ENCODE results near the gene SOX18.

SOX18 gene

GRCh38 chr20:64036346-64037198 lies 12.9 kb downstream of the SOX18 start:
- DNase-seq: no peak

- no peak for DNase-seq
These were observed 13.5 kb downstream of the SOX18 start, which contains the start of gene C20orf204 for GRCh38 chr20:64035933-64036345. TSS of gene C20orf204 (plus strand) at chr20:64036182. CDS start at chr20:64036324, 142 bp downstream.

DNA sequence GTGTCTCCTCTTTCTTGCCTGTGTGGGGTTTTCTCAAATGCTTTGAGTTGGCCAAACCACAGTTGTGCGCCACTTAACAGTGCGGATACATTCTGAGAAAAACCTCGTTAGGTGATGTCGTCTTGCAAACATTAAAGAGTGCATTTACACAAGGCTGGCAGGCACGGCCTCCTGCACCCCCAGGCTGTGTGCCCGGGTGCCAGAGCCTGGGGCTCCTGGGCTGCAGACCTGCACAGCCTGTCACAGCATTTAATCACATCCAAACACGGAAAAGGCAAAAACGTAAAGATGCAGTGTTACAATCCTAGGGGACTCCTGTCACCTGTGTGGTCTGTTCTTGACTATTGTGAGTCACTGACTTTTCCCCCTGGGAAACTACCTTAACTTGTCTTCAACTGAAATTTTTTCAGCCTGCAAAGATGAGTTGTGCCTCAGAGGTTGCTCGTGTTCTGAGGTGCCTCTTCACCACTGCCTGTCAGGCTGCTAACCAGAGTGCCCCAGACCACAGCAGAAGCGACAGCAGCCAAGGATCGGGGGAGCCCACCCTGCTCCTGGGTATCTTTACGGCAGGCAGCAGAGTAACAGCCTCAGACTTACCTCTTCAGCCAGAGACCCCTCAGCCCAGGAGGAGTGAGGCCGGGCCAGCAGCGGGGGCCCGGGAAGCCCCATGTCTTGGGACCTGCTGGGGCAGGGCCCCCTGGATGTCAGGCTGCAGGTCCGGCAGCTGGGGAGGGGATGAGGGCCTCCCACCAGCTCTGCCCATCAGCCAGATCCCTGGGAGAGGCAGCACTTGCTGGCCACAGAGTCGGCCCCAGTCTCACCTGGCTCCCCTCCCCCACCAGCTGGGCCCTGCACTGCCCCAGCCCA lies 14.1 kb downstream of the SOX18 start:
- no peak for DNase-seq

DNA sequence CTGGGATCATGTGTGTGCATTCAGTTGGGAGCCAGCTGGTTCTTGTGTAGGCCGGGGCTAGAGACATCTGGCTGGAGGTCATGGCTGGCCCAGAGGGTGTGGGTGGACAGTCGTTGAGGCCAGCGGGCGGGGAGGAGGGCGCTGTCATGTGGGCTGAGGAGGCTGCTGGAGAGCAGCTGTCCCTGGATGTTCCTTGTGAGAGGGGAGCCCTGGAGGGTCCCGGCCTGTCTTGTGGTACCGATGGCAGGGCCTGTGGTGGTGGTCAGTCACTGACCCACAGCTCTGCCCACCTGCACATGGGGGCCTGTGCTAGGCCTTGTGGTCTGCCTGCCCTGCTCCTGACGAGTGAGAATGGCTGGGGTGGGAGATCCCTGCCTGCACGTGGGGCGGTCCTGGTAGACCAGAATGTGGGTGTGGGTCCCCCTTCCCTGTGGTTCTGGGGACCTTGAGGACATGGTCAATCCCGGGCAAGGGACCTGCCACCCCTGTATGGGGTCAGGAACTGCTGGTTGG lies 15.4 kb downstream of the SOX18 start:
- DNase-seq: no peak

DNA sequence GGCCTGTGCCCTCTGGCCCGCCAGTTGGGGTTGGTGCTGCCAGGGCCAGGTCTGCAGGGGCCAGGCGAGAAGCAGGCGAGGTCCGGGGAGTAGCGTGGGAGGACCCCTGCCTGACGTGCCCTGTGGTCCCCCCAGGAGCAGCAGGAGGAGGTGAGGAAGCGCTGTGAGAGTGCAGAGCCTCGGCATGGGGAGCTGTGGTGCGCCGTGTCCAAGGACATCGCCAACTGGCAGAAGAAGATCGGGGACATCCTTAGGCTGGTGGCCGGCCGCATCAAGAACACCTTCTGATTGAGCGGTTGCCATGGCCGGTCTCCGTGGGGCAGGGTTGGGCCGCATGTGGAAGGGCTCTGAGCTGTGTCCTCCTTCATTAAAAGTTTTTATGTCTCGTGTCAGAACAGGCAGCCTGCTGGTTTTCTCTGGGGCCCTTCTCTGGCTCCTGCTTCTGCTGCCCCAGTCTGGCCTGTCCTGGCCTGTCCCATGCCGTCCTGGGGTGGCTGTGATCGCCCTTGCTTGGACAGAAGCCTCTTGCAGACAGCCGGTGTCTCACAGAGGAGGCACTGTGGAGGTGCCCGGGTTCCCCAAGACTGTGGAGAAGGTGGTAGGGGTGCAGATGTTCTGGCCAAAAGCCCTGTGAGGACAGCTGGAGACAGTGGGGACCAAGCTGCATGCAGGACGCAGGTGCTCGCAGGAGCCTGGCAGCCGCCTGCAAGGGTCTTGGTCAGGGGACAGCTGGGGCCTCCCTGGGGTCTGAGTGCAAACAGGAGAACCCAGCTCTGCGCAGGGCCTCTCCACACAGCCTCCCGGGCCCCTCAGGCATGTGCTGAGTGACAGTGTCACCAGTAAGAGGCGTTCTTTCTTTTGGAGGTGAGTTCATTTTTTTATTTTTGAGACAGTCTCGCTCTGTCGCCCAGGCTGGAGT lies 16.5 kb downstream of the SOX18 start:
- DNase-seq: no peak

- DNase-seq: no peak
These were observed 17.6 kb downstream of the SOX18 start for GRCh38 chr20:64031822-64032314.

DNA sequence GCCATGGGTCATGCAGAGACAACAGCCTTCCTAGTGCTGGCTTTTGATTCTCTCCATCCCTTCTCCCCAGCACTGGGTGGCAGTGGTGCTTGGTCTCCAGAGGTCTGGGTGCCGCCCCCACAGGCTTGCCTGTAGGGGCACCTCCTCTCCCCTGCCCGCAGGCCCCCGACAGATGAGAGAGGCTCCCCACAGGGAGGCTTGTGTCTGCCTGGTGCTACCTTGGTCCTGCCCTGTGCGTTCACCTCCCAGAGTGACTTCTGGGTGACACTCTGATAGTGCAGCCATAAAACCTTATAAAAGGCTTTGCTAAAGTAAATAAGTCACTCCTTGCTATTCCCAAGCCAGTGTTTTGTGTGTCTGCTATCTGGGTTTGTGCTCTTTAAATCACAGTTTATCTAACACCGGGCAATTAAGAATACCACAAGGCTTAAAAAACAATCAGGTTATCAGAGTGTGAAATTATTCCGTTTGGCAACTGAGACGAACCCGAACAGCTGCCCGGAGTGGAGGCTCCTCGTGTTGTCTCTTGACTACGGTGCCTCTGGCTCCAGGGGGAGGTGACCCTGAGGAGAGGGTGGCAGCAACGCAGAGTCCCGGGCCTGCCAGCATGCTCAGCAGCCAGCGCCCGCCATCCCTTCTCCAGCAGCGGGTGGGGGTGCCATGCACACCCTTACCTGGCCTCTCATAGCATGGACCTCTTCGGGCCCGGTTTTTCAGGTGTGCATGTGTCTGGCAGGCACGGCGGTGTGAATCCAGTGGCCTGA lies 18.9 kb downstream of the SOX18 start:
- DNase-seq: no peak

GRCh38 chr20:64029293-64030117 lies 19.9 kb downstream of the SOX18 start:
- DNase-seq: no peak

DNA sequence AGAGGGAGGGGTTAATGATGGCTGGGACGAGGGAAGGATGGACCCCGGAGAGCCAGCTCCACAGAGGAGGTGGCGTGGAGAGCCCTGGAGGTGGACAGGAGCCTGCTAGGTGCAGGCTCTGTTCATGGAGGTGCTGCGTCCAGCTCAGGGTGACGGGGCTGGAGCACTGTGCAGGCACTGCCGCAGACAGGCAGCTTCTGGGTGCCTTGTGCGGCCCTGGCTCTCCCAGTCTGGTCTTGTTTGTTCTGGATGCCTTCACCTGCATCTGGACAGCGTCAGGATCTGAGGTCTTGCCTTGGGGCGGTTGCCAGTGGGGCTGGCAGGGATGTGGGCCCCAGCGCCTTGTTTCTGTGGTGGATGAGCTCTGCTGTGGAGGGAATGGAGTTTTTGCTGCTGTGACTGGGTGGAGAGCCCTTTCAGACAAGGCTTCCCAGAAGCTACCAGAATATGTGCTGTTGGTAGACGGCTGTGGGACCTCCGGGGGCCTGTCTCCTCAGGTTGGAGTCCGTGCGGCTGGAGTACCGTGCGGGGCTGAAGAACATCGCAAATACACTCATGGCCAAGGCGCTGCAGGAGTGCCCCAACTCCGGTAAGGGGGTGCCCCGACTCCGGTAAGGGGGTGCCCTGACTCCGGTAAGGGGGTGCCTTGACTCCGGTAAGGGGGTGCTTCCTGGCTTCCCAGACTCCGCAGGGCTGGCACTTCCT lies 21.3 kb downstream of the SOX18 start:
- DNase-seq: no peak

- DNase-seq: no peak
These were observed 23.5 kb downstream of the SOX18 start for GRCh38 chr20:64025826-64026412.

- no peak for DNase-seq
These were observed 24.2 kb downstream of the SOX18 start for GRCh38 chr20:64025101-64025825.

DNA sequence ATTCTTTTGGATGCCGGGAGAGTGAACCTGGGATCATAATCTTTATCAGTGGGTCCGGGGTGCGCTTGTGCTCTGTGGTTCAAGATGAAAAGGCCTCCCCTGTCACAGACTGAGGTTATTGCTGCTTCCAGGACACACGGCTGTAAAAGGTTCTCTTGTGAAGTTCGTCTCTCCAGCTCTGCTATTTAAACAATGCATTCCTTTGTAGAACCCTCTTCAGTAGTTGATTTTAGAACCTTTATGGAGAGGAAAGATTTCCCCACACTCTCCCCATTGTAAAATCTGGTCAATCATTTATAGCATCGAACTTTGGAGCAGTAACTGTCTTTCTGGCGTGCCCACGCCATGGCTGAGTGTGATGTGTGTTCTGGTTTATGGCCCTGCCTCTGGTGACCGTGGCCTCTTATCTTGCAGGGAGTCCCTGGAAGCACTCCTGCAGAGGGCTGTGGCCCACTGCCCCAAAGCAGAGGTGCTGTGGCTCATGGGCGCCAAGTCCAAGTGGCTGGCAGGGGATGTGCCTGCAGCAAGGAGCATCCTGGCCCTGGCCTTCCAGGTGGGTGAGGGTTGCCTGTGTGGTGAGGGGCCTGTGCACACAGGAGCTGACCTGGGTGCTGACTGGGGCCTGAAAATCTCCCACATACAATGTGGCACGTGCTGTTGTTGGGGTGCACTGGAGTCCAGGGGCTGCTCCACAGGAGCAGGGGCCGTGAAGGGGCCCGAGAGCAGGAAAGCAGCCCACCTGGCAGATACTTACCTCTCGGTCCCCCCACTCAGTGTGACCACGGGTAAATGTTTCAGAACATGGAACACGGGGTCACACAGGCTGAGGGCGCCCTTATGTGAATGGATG lies 25.1 kb downstream of the SOX18 start:
- no peak for DNase-seq

DNA sequence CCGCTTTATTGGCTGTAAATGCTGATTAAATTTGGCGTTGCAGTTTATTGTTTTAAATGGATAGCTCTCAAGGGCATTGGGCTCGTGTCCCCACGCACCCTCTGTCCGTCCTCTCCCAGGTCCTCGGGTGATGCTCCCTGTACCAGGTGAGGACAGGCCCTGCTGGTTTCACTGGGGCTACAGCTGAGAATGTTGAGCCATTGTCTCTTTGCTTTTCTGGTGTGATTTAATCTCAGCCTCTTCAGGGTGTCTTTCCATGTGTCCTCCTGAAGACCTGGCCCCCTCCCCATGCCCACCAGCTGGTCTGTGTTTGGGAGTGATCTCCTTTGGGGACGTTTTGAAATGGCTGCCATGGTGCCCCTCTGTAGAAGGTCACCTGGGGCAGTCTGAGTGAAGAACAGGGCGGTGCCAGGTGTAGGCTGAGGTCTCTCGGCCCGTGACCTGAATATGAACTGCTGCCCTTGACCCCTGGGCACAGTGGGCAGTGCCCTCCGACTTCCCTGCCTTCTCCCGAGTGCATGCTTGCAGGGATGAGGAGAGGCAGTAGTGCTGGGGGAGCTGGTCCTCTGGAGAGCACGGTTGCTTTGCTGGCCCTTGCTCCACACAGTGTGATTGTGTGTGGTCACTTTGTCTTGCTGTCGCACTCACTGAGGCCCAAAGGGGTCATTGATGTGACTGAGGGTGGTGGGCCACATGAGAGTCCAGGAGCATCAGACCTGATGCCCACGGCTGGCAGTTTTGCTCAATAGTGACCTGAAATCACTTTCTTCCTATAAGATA lies 25.9 kb downstream of the SOX18 start:
- no peak for DNase-seq

DNA sequence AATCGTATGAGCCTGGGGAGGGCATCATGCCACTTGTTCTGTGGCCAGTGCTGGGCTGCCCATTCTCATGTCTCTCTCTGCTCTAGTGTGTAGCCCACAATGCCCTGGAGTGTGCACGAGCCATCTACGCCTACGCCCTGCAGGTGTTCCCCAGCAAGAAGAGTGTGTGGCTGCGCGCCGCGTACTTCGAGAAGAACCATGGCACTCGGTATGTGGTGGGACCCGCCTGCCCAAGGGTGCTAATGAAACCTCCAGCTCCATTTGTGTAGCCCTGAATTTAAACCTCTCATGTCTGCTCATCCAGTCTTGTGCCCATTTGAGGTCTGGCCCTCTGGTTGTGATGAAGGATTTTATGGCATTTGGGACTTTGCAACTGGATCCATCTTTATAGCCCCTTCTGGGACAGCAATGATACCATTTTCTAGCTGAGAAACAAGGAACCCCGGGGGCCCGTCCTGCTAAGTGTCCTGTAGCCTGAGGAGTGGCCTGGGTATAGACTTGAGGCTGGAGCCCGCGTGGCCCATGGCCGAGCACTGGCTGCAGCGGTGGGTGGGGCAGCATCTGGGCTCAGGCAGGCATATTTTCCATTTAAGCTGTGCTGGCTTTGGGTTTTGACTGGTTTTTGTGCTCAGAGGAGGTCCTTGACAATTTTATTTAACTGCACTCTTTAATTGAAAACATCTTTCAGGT lies 26.6 kb downstream of the SOX18 start:
- no peak for DNase-seq

DNA sequence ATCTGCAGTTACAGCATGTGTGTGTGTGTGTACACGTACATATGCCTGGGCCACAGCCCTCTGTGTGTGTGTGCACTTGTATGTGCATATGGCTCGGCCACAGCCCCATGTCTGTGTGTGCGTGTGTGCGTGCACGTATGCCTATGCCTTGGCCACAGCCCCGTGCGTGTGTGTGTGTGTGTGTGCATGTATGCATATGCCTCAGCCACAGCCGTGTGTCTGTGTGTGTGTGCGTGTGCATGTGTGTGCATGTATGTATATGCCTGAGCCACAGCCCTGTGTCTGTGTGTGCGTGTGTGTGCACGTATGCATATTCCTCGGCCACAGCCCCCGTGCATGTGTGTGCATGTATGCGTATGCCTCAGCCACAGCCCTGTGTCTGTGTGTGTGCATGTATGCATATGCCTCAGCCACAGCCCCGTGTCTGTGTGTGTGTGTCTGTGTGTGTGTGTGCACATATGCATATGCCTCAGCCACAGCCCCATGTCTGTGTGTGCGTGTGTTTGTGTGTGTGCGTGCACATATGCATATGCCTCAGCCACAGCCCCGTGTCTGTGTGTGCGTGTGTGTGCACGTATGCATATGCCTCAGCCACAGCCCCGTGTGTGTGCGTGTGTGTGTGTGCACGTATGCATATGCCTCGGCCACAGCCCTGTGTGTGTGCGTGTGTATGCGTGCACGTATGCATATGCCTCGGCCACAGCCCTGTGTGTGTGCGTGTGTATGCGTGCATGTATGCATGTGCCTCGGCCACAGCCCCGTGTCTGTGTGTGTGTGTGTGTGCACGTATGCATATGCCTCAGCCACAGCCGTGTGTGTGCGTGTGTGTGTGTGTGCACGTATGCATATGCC lies 28.1 kb downstream of the SOX18 start:
- DNase-seq: no peak

All from activated gamma-delta T cell treated with Interleukin-2 at 50 U/mL for 16 hours (primary cell).